K562 (cell line): ENCODE results near the gene RPS23. TPM values are rescaled to one million over a fixed set of nuclear protein-coding genes. Genes with fewer than 3 reads are reported as not detected.

ENCODE experiments used
- ATAC-seq: fragments of 200-7000 bp; cut with Tn5 transposase; 3 replicates; pipeline ENCODE4 v1.9.1; 2020; ENCODE audit warnings: moderate library complexity
- BruUV-seq: library from RNA; stranded (reverse); fragments of 400-500 nt; replicated peaks from 2 replicates; lab custom pipeline; 2021; lab: Mats Ljungman, UMichigan
- CTCF ChIA-PET: fragments of 300-600 bp; formaldehyde crosslinking; extraction: SDS; loops from one replicate; lab custom pipeline; 2021; ENCODE audit warnings: low intra/inter-chr PET ratio; lab: Yijun Ruan, JAX
- POLR2A ChIA-PET: fragments of 300-600, 350-650 bp; sonication (Branson Sonifier 250); formaldehyde crosslinking; extraction: SDS; loops from one replicate; lab custom pipeline; 2021; ENCODE audit warnings: antibody characterized with exemption, inconsistent platforms; lab: Yijun Ruan, JAX
- DNase-seq, 4 experiments: peaks; one replicate each; pipeline versions ENCODE4 v3.0.0 to v3.0.0-alpha.2; 2011 to 2018; ENCODE audit warnings: low spot score in 3 of 4, mixed read lengths in 3 of 4; ENCODE audit errors: extremely low read depth in 1 of 4
- FAIRE-seq: peaks from 2 replicates; lab custom pipeline; 2011; peaks lifted over from hg19 to GRCh38; lab: Jason Lieb, UNC
- H2AFZ ChIP-seq: 2 replicates; pipeline ENCODE4 v1.6.0; 2011; ENCODE audit warnings: low read depth, low read length, control low read depth, inconsistent platforms
- H3K27ac ChIP-seq: fragments of 200-600 bp; 3 replicates; pipeline ENCODE4 v1.8.0; 2011; ENCODE audit warnings: low read depth, mild to moderate bottlenecking, control low read depth, inconsistent platforms, low read length, moderate library complexity, mixed read lengths; ENCODE audit errors: extremely low read depth
- H3K27me3 ChIP-seq, 2 experiments: fragments of 300-600 bp in 1 of 2; 2 replicates in 1 of 2; 3 replicates in 1 of 2; pipeline versions ENCODE4 v1.6.0 to v1.8.0; 2011; ENCODE audit warnings: inconsistent platforms in 2 of 2, low read length in 2 of 2, mild to moderate bottlenecking in 1 of 2, mixed read lengths in 1 of 2, moderate library complexity in 1 of 2; ENCODE audit not compliant: control insufficient read depth in 2 of 2, insufficient read depth in 2 of 2
- H3K36me3 ChIP-seq: fragments of 300-600 bp; 3 replicates; pipeline ENCODE4 v1.8.0; 2011; ENCODE audit warnings: mild to moderate bottlenecking, low read length, inconsistent platforms; ENCODE audit not compliant: control insufficient read depth, insufficient read depth
- H3K4me1 ChIP-seq, 2 experiments: fragments of 200-600 bp in 1 of 2; replicated peaks in 1 of 2; 2 replicates in 1 of 2; 3 replicates in 1 of 2; pipeline versions ENCODE4 v1.5.1 to v1.8.0; 2011; ENCODE audit warnings: inconsistent platforms in 2 of 2, low read length in 2 of 2, mild to moderate bottlenecking in 1 of 2, mixed read lengths in 1 of 2, moderate library complexity in 1 of 2; ENCODE audit not compliant: control insufficient read depth in 2 of 2, insufficient read depth in 2 of 2
- H3K4me2 ChIP-seq: 2 replicates; pipeline ENCODE4 v1.6.1; 2011; ENCODE audit warnings: low read length, control low read depth, inconsistent platforms, mixed read lengths; ENCODE audit not compliant: insufficient read depth
- H3K4me3 ChIP-seq: fragments of 200-600 bp; sonication (generic), shearing (Covaris generic); 2 replicates; pipeline ENCODE4 v1.5.1; 2016; ENCODE audit warnings: control low read depth, inconsistent platforms
- H3K79me2 ChIP-seq: fragments of 200-600 bp; 3 replicates; pipeline ENCODE4 v1.8.0; 2011; ENCODE audit warnings: low read length, inconsistent platforms; ENCODE audit not compliant: control insufficient read depth, insufficient read depth
- H3K9ac ChIP-seq, 2 experiments: 2 replicates each; pipeline versions ENCODE4 v1.6.0 to v1.6.1; 2011; ENCODE audit warnings: low read depth in 2 of 2, low read length in 2 of 2, control low read depth in 1 of 2, inconsistent platforms in 1 of 2, mild to moderate bottlenecking in 1 of 2, mixed read lengths in 1 of 2; ENCODE audit not compliant: insufficient read depth in 1 of 2
- H3K9me1 ChIP-seq: one replicate; pipeline ENCODE4 v1.6.0; 2011; ENCODE audit warnings: inconsistent platforms, mild to moderate bottlenecking, low read length, moderate library complexity; ENCODE audit not compliant: control insufficient read depth, insufficient read depth
- H3K9me3 ChIP-seq: replicated peaks from 2 replicates; pipeline ENCODE4 v1.5.1; 2011; ENCODE audit warnings: low read depth, low read length, inconsistent platforms; ENCODE audit not compliant: control insufficient read depth, insufficient read depth
- H4K20me1 ChIP-seq: replicated peaks from 2 replicates; pipeline ENCODE4 v1.6.1; 2011; ENCODE audit warnings: low read length, inconsistent platforms, mixed read lengths; ENCODE audit not compliant: control insufficient read depth, insufficient read depth
- HES1 ChIP-seq: fragments of 450-650 bp; IDR thresholded peaks from 2 replicates; pipeline ENCODE4 v1.6.1; 2016; ENCODE audit warnings: low read depth, mild to moderate bottlenecking, moderate library complexity
- KAT7 ChIP-seq: sonication (generic); formaldehyde crosslinking; IDR thresholded peaks from 2 replicates; pipeline ENCODE4 v1.8.0; 2022; ENCODE audit warnings: missing genetic modification reagents, mild to moderate bottlenecking, borderline replicate concordance
- PKNOX1 ChIP-seq: fragments of 450-650 bp; IDR thresholded peaks from 2 replicates; pipeline ENCODE4 v1.6.1; 2016
- PTRF ChIP-seq: fragments of 450-650 bp; IDR thresholded peaks from 2 replicates; pipeline ENCODE4 v1.6.1; 2016; ENCODE audit warnings: mild to moderate bottlenecking, missing genetic modification characterization, missing compliant biosample characterization
- RAD21 ChIP-seq, 2 experiments: fragments of 250-450 bp in 1 of 2; fragments of 450-650 bp in 1 of 2; sonication (Bioruptor Pico) in 1 of 2; formaldehyde crosslinking in 1 of 2; IDR thresholded peaks in 1 of 2; conservative IDR thresholded peaks in 1 of 2; 2 replicates each; pipeline versions ENCODE4 v1.4.0 to v1.8.0; 2020 to 2022; ENCODE audit warnings: mild to moderate bottlenecking in 2 of 2, moderate library complexity in 1 of 2
- TAF1 ChIP-seq: IDR thresholded peaks from 2 replicates; pipeline ENCODE4 v1.6.1; 2011; ENCODE audit warnings: mild to moderate bottlenecking, low read length, moderate library complexity; ENCODE audit not compliant: insufficient read depth, control insufficient read depth, severe bottlenecking; ENCODE audit errors: extremely low read depth
- ZBTB11 ChIP-seq, 3 experiments: fragments of 200-800 bp in 1 of 3; fragments of 250-450 bp in 1 of 3; fragments of 450-650 bp in 1 of 3; sonication (Bioruptor Pico) in 1 of 3; sonication (Bioruptor generic) in 1 of 3; formaldehyde crosslinking in 1 of 3; IDR thresholded peaks; 2 replicates each; pipeline versions ENCODE4 v1.6.1 to v1.8.0; 2016 to 2022; ENCODE audit warnings: mild to moderate bottlenecking in 2 of 3, missing genetic modification characterization in 2 of 3, missing compliant biosample characterization in 1 of 3, moderate library complexity in 1 of 3
- ZNF592 ChIP-seq: fragments of 450-650 bp; IDR thresholded peaks from 2 replicates; pipeline ENCODE4 v1.6.1; 2017; ENCODE audit warnings: antibody characterized with exemption, mild to moderate bottlenecking
- WGBS: fragments of 100-300 bp; shearing (Covaris generic); methylation state at CpG from one replicate; pipeline ENCODE4 v1.1.6; 2016; ENCODE audit warnings: low coverage, mixed read lengths; ENCODE audit not compliant: insufficient coverage; ENCODE audit errors: missing lambda C conversion rate; 5-methylcytosine and 5-hydroxymethylcytosine counted together
- in situ Hi-C: fragments of 300-500 bp; cut with MboI; formaldehyde crosslinking; loops from 4 replicates; pipeline ENCODE4 v1.15.0; 2018; ENCODE audit warnings: inconsistent platforms, mixed read lengths
- intact Hi-C: fragments of 100-400 bp; cut with micrococcal nuclease; formaldehyde crosslinking; loops from 2 replicates; pipeline ENCODE4 v1.14.2; 2022
- polyA plus RNA-seq, 8 experiments: library from polyadenylated mRNA; depleted of rRNA in 4 of 8; stranded (reverse) in 5 of 8; unstranded in 3 of 8; fragments of >200 nt; fragmentation: Nextera tagmentation in 2 of 8; fragmentation: Illumina TruSeq in 1 of 8; extraction: Ambion mirVana in 2 of 8; extraction: Trizol in 1 of 8; gene quantifications; 2 replicates each; pipeline versions ENCODE4 v1.2.1 to v1.2.3, GENCODE V29; 2011 to 2014; ENCODE audit warnings: inconsistent platforms in 1 of 8, missing spikeins in 1 of 8
- total RNA-seq, 7 experiments: library from RNA; depleted of rRNA in 6 of 7; stranded (reverse); fragments of >200 nt in 6 of 7; fragmentation: Illumina TruSeq in 2 of 7; extraction: Trizol in 2 of 7; gene quantifications; 2 replicates each; pipeline versions ENCODE4 v1.2.1 to v1.2.3, GENCODE V29; 2011 to 2021; ENCODE audit warnings: low replicate concordance in 1 of 7
- TF ChIP-seq, protein P1 (sequence below): sonication (generic); formaldehyde crosslinking; IDR thresholded peaks from 2 replicates; pipeline ENCODE4 v1.5.0; 2020; ENCODE audit warnings: missing genetic modification reagents

The RPS23 gene
- total and polyA plus RNA-seq, 9 of the 15 experiments (the other 6 are each of a cell fraction or from before 2014, with no cell fraction given): 3,252 to 10,689 (median 6,302) TPM

DNA sequence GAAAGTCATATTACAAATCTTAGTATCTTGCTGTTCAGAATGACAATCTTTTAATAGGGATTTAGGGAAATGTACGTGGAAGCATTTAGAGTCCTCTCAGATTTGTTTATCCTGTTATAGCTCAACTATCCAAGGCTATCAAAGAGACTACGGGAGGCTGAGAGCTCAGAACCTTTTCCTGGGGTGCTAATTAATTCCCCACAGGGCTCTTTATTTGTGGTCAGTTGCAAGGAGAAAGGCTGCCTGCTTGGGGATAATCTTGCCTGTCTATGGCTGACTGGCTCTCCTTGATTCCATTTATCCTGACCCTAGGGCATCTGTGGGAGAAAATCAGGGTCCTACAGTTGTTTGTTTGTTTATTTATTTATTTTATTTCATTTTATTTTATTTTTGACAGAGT lies 28.0 kb upstream of the RPS23 start:
- FAIRE-seq (no peak), DNase-seq (no peak), ATAC-seq (no peak)
- WGBS: 35% methylated on average over 2 of the region's 2 CpGs
- no peak overlapping the region for H3K4me3 ChIP-seq
- CTCF ChIA-PET: no interaction called here
- H3K9ac ChIP-seq: no peak overlapping the region
- BruUV-seq: no TSS peak
- TF ChIP-seq ZNF592 (no peak), KAT7 (CRISPR knock-in tag) (no peak), TAF1 (no peak), ZBTB11 (CRISPR knock-in tag; IDR thresholded peaks at IDR 0.05) (no peak), RAD21 (CRISPR knock-in tag; conservative IDR thresholded peaks at IDR 0.05 in 1 of 2, IDR thresholded peaks at IDR 0.05 in 1 of 2) (no peak), PTRF (tag) (no peak), HES1 (no peak), PKNOX1 (no peak)
- TF ChIP-seq, protein P1, sequence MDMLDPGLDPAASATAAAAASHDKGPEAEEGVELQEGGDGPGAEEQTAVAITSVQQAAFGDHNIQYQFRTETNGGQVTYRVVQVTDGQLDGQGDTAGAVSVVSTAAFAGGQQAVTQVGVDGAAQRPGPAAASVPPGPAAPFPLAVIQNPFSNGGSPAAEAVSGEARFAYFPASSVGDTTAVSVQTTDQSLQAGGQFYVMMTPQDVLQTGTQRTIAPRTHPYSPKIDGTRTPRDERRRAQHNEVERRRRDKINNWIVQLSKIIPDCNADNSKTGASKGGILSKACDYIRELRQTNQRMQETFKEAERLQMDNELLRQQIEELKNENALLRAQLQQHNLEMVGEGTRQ (CRISPR knock-in tag): no peak
- H3K4me2 ChIP-seq: no peak overlapping the region
- POLR2A ChIA-PET: interaction anchor here (0.7 kb wide), 1 partner anchor 29 kb away, joined by 3 read pairs; the partner anchor contains the start of gene RPS23
- no peaks in the 10 kb centered on the region for H3K4me1 ChIP-seq
- in situ Hi-C loops (no loop called here), intact Hi-C loops (no loop called here)
- H3K79me2 ChIP-seq: no peaks in the 10 kb centered on the region
- H3K9me3 ChIP-seq: no peaks in the 10 kb centered on the region
- no peaks in the 10 kb centered on the region for H3K9me1 ChIP-seq
- no peaks in the 10 kb centered on the region for H3K27me3 ChIP-seq
- no peak overlapping the region for H2AFZ ChIP-seq
- no peak overlapping the region for H3K27ac ChIP-seq
- no peaks in the 10 kb centered on the region for H4K20me1 ChIP-seq
- no peaks in the 10 kb centered on the region for H3K36me3 ChIP-seq
